ENCODE measurements around the gene OGFRL1. TPM values are rescaled to one million over a fixed set of nuclear protein-coding genes. Genes with fewer than 3 reads are reported as not detected.

OGFRL1 gene
- total and polyA plus RNA-seq, 2 of the 13 experiments (the other 11 are each of a cell fraction or from before 2014, with no cell fraction given): 0.26 to 0.80 TPM

DNA sequence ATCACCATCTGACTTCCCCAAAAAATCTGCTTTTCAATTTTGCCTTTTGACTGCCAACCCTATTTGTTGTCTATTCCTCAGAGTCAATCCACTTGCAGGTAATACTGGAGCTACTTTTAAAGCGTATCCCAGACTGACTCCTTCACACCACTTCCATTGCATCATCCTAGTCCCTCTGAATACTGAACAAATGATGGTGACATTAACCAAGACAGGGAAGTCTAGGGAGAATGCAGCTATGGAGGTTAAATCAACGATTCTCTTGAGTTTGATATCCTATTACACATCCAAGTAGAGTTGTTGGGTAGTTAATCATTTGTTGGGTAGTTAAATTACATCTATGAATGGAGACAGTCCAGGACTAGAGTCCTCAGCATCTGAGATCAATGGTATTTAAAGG lies 2.0 kb downstream of the OGFRL1 start:
- CTCF ChIA-PET (ENCODE audit: low intra/inter-chr PET ratio, low total read pairs): no interaction called here
- in situ Hi-C loops (cut with HindIII; ENCODE audit: extremely low pct_ligation_motif_present, low pct_unique_long_range_greater_than_20kb): no loop called here
- no peak overlapping the region for H3K4me3 ChIP-seq (replicated peaks in 1 of 3; ENCODE audit: insufficient read depth in 1 of 3, low read depth in 2 of 3, low read length in 3 of 3)
- 67% methylated on average over 2 of the region's 2 CpGs for WGBS (ENCODE audit: low lambda C conversion rate)
- peaks cover 15% of the 10 kb centered on the region for H3K4me1 ChIP-seq (ENCODE audit: insufficient read depth, low read length)
- no peaks in the 10 kb centered on the region for H3K36me3 ChIP-seq (replicated peaks in 1 of 2; ENCODE audit: control insufficient read depth in 1 of 2, insufficient read depth in 2 of 2, low read length in 2 of 2)
- no peak for ATAC-seq
- H3K9ac ChIP-seq (ENCODE audit: insufficient read depth, low read depth, low read length): no peak overlapping the region
- DNase-seq (ENCODE audit: low spot score): no peak
- no peak overlapping the region for H3K27ac ChIP-seq (ENCODE audit: extremely low read length, insufficient read depth, low read length)
- no peaks in the 10 kb centered on the region for H3K9me3 ChIP-seq (ENCODE audit: low read length)
- BruUV-seq (replicated peaks): no TSS peak
- H3K79me2 ChIP-seq (ENCODE audit: insufficient read depth, low read length): no peaks in the 10 kb centered on the region
- peaks cover 0 to 11% of the 10 kb centered on the region in 2 experiments; a peak in 2 of 5 replicates for H3K27me3 ChIP-seq (ENCODE audit: control insufficient read depth in 1 of 2, insufficient read depth in 2 of 2, low read length in 2 of 2)
- H3K4me2 ChIP-seq (ENCODE audit: low read depth, low read length): no peak overlapping the region
- no peak for FAIRE-seq
- H2AFZ ChIP-seq (ENCODE audit: low read length): no peak overlapping the region
- TF ChIP-seq, protein P1, sequence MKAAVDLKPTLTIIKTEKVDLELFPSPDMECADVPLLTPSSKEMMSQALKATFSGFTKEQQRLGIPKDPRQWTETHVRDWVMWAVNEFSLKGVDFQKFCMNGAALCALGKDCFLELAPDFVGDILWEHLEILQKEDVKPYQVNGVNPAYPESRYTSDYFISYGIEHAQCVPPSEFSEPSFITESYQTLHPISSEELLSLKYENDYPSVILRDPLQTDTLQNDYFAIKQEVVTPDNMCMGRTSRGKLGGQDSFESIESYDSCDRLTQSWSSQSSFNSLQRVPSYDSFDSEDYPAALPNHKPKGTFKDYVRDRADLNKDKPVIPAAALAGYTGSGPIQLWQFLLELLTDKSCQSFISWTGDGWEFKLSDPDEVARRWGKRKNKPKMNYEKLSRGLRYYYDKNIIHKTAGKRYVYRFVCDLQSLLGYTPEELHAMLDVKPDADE (CRISPR knock-in tag; IDR thresholded peaks at IDR 0.05): no peak
- H4K20me1 ChIP-seq (ENCODE audit: insufficient read depth, low read length): no peaks in the 10 kb centered on the region
- POLR2A ChIA-PET: no interaction called here
- intact Hi-C loops (cut with micrococcal nuclease; ENCODE audit: unreplicated experiment): no loop called here

DNA sequence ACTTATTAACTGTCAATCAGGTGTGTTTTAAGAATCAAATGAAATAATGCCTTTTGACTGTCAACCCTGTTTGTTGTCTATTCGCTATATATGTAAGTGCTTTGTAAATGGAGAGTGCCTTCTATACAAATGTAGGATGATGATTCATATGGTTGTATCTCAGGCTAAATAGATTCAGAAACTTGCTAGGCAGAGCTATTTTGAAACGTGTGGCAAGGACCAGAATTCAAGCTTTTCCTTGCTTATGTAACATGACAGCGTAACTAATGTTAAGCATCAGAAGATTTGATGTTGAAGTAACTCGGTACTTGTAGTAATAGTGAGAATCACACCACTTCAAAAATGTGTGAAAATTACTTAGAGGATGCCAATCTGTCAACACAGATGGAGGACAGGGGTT lies 3.4 kb downstream of the OGFRL1 start:
- no peak overlapping the region for H3K9ac ChIP-seq (ENCODE audit: insufficient read depth, low read depth, low read length)
- H3K9me3 ChIP-seq (ENCODE audit: low read length): no peaks in the 10 kb centered on the region
- FAIRE-seq: no peak
- no peak overlapping the region for H3K4me2 ChIP-seq (ENCODE audit: low read depth, low read length)
- no peak overlapping the region for H2AFZ ChIP-seq (ENCODE audit: low read length)
- H3K36me3 ChIP-seq (replicated peaks in 1 of 2; ENCODE audit: control insufficient read depth in 1 of 2, insufficient read depth in 2 of 2, low read length in 2 of 2): no peaks in the 10 kb centered on the region
- H3K27ac ChIP-seq (ENCODE audit: extremely low read length, insufficient read depth, low read length): no peak overlapping the region
- intact Hi-C loops (cut with micrococcal nuclease; ENCODE audit: unreplicated experiment): no loop called here
- H3K4me3 ChIP-seq (replicated peaks in 1 of 3; ENCODE audit: insufficient read depth in 1 of 3, low read depth in 2 of 3, low read length in 3 of 3): no peak overlapping the region
- ChIA-PET POLR2A (no interaction called here), CTCF (ENCODE audit: low intra/inter-chr PET ratio, low total read pairs) (no interaction called here)
- ATAC-seq: no peak
- peaks cover 0 to 8% of the 10 kb centered on the region in 2 experiments; a peak in 2 of 5 replicates for H3K27me3 ChIP-seq (ENCODE audit: control insufficient read depth in 1 of 2, insufficient read depth in 2 of 2, low read length in 2 of 2)
- no peaks in the 10 kb centered on the region for H4K20me1 ChIP-seq (ENCODE audit: insufficient read depth, low read length)
- no peak for DNase-seq (ENCODE audit: low spot score)
- no TSS peak for BruUV-seq (replicated peaks)
- WGBS (ENCODE audit: low lambda C conversion rate): 79% methylated on average over 4 of the region's 4 CpGs
- no peak for TF ChIP-seq GTF2F1 (IDR thresholded peaks at IDR 0.05; ENCODE audit: low read length)
- TF ChIP-seq, protein P2, sequence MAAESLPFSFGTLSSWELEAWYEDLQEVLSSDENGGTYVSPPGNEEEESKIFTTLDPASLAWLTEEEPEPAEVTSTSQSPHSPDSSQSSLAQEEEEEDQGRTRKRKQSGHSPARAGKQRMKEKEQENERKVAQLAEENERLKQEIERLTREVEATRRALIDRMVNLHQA (CRISPR knock-in tag; IDR thresholded peaks at IDR 0.05): no peak
- no peak for TF ChIP-seq ZNF780A (CRISPR knock-in tag; IDR thresholded peaks at IDR 0.05)
- no peak for TF ChIP-seq ZNF251 (CRISPR knock-in tag; IDR thresholded peaks at IDR 0.05)
- no peak for TF ChIP-seq ZFP36L2 (CRISPR knock-in tag; IDR thresholded peaks at IDR 0.05)
- TF ChIP-seq TEAD3 (CRISPR knock-in tag; optimal IDR thresholded peaks at IDR 0.05; ENCODE audit: borderline replicate concordance): no peak
- TF ChIP-seq ERF (CRISPR knock-in tag; IDR thresholded peaks at IDR 0.05): no peak
- no peak for TF ChIP-seq HCFC1 (IDR thresholded peaks at IDR 0.05; ENCODE audit: low read depth, low read length)
- no peak for TF ChIP-seq ZNF317 (CRISPR knock-in tag; IDR thresholded peaks at IDR 0.05)
- TF ChIP-seq SCMH1 (CRISPR knock-in tag; IDR thresholded peaks at IDR 0.05; ENCODE audit: borderline replicate concordance): no peak
- no peak for TF ChIP-seq ETV6 (CRISPR knock-in tag; conservative IDR thresholded peaks at IDR 0.05)
- TF ChIP-seq FOXA1 (IDR thresholded peaks at IDR 0.05): no peak
- no peak for TF ChIP-seq FOXA1 (CRISPR knock-in tag; IDR thresholded peaks at IDR 0.05)
- TF ChIP-seq, protein P3, sequence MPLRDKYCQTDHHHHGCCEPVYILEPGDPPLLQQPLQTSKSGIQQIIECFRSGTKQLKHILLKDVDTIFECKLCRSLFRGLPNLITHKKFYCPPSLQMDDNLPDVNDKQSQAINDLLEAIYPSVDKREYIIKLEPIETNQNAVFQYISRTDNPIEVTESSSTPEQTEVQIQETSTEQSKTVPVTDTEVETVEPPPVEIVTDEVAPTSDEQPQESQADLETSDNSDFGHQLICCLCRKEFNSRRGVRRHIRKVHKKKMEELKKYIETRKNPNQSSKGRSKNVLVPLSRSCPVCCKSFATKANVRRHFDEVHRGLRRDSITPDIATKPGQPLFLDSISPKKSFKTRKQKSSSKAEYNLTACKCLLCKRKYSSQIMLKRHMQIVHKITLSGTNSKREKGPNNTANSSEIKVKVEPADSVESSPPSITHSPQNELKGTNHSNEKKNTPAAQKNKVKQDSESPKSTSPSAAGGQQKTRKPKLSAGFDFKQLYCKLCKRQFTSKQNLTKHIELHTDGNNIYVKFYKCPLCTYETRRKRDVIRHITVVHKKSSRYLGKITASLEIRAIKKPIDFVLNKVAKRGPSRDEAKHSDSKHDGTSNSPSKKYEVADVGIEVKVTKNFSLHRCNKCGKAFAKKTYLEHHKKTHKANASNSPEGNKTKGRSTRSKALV (CRISPR knock-in tag; IDR thresholded peaks at IDR 0.05): no peak
- no peak for TF ChIP-seq SIX4 (CRISPR knock-in tag; IDR thresholded peaks at IDR 0.05)
- peaks cover 15% of the 10 kb centered on the region for H3K4me1 ChIP-seq (ENCODE audit: insufficient read depth, low read length)
- no peaks in the 10 kb centered on the region for H3K79me2 ChIP-seq (ENCODE audit: insufficient read depth, low read length)
- in situ Hi-C loops (cut with HindIII; ENCODE audit: extremely low pct_ligation_motif_present, low pct_unique_long_range_greater_than_20kb): no loop called here

All from HepG2 (cell line).